Vagina (tissue), 2 donors: ENCODE data around the gene ARMH4. TPM values are rescaled to one million over a fixed set of nuclear protein-coding genes. Genes with fewer than 3 reads are reported as not detected.

Experiments
- DNase-seq, 2 donors: peaks; one replicate each; pipeline ENCODE4 v3.0.0-alpha.2; 2017; ENCODE audit errors: extremely low spot score in 2 of 2
- H3K27ac ChIP-seq: fragments of 200-600 bp; sonication (generic); one replicate; pipeline ENCODE4 v1.5.1; 2019
- H3K27me3 ChIP-seq: fragments of 200-600 bp; sonication (generic); one replicate; pipeline ENCODE4 v1.5.1; 2019
- H3K36me3 ChIP-seq, 2 donors: fragments of 200-600 bp; sonication (generic); one replicate each; pipeline ENCODE4 v1.5.1; 2017 to 2019
- H3K4me1 ChIP-seq: fragments of 200-600 bp; sonication (generic); one replicate; pipeline ENCODE4 v1.5.1; 2019
- H3K4me3 ChIP-seq, 2 donors: fragments of 200-600 bp; sonication (generic); 1 replicate in 1 of 2; 2 replicates in 1 of 2; pipeline ENCODE4 v1.5.1; 2016 to 2019
- H3K9me3 ChIP-seq: fragments of 200-600 bp; sonication (generic); one replicate; pipeline ENCODE4 v1.5.1; 2019
- POLR2A ChIP-seq, 2 donors: fragments of 450-650 bp; IDR thresholded peaks; one replicate each; pipeline ENCODE4 v1.6.1; 2017; ENCODE audit warnings: antibody characterized with exemption in 2 of 2, mild to moderate bottlenecking in 2 of 2, moderate library complexity in 2 of 2
- POLR2AphosphoS5 ChIP-seq, 2 donors: sonication (generic); formaldehyde crosslinking; IDR thresholded peaks; one replicate each; pipeline ENCODE4 v1.9.0; 2017; ENCODE audit warnings: antibody characterized with exemption in 2 of 2, mild to moderate bottlenecking in 2 of 2, low read depth in 1 of 2; ENCODE audit not compliant: insufficient read depth in 1 of 2
- intact Hi-C: fragments of 100-400 bp; cut with DNase I; formaldehyde crosslinking; loops from one replicate; pipeline ENCODE4 v1.15.1; 2023
- total RNA-seq: library from RNA; depleted of rRNA; stranded (reverse); fragments of >200 nt; gene quantifications from one replicate; pipeline ENCODE4 v1.2.3, GENCODE V29; 2016
- TF ChIP-seq, protein P1 (sequence below), 3 experiments: fragments of 450-650 bp in 2 of 3; fragments of 200-600 bp in 1 of 3; sonication (generic) in 1 of 3; IDR thresholded peaks; one replicate each; pipeline ENCODE4 v1.5.1; 2017 to 2019; ENCODE audit warnings: antibody characterized with exemption in 3 of 3, mild to moderate bottlenecking in 2 of 3, moderate library complexity in 2 of 3

Gene ARMH4
- total RNA-seq, 1 donor from 2014 or later: 5.2 TPM

DNA sequence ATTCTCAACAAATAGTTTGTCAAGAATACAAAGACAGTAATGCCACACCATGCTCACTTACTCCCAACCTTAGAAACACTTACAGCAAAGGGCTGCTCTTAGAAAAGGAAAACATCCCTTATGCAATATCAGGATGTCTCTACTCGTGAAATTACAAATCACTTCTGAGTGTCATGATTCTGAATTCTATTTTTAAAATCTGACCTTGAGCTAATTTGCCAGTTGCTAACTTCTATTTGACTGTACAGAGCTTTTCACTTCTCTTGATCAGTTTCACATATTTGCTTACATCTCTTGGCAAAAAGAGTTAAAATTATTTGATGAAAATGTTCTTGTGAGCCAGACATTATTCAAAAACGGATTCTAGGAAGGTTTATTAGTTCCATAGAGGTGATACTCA is 149.4 kb downstream of the ARMH4 start:
- DNase-seq: no peak
- no peak for TF ChIP-seq POLR2AphosphoS5 (IDR thresholded peaks at IDR 0.05; ENCODE audit: insufficient read depth in 1 of 2, low read depth in 1 of 2)
- no peak for TF ChIP-seq POLR2A (IDR thresholded peaks at IDR 0.05)
- TF ChIP-seq, protein P1, sequence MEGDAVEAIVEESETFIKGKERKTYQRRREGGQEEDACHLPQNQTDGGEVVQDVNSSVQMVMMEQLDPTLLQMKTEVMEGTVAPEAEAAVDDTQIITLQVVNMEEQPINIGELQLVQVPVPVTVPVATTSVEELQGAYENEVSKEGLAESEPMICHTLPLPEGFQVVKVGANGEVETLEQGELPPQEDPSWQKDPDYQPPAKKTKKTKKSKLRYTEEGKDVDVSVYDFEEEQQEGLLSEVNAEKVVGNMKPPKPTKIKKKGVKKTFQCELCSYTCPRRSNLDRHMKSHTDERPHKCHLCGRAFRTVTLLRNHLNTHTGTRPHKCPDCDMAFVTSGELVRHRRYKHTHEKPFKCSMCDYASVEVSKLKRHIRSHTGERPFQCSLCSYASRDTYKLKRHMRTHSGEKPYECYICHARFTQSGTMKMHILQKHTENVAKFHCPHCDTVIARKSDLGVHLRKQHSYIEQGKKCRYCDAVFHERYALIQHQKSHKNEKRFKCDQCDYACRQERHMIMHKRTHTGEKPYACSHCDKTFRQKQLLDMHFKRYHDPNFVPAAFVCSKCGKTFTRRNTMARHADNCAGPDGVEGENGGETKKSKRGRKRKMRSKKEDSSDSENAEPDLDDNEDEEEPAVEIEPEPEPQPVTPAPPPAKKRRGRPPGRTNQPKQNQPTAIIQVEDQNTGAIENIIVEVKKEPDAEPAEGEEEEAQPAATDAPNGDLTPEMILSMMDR (IDR thresholded peaks at IDR 0.05): no peak
- Histone ChIP-seq H3K27ac (no peak overlapping the region), H3K27me3 (no peaks in the 10 kb centered on the region), H3K9me3 (no peaks in the 10 kb centered on the region), H3K4me3 (no peak overlapping the region), H3K36me3 (no peaks in the 10 kb centered on the region), H3K4me1 (no peaks in the 10 kb centered on the region)
- intact Hi-C loops: no loop called here

DNA sequence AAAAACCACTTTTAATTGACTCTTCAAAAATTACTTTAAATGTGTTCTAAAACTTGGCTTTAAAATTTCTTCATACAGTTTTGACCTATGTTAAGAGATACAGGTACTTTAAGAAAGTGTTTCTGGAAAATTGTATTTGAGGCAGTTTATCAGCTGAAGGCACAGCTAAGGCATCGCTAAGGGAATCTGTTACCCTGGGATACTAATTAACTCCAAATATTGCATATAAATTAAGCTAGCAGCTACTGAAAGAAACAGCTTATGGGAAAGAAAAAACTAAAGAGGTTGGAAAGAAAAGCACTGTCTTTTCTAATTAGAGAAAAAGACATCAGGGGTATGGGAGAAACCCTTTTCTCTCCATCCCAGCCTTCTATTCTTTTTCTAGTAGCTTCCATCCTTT is 152.0 kb downstream of the ARMH4 start:
- Histone ChIP-seq H3K4me1 (no peaks in the 10 kb centered on the region), H3K36me3 (no peaks in the 10 kb centered on the region), H3K27me3 (no peaks in the 10 kb centered on the region), H3K27ac (no peak overlapping the region), H3K9me3 (no peaks in the 10 kb centered on the region), H3K4me3 (no peak overlapping the region)
- intact Hi-C loops: no loop called here
- TF ChIP-seq POLR2AphosphoS5 (IDR thresholded peaks at IDR 0.05; ENCODE audit: insufficient read depth in 1 of 2, low read depth in 1 of 2) (no peak), POLR2A (IDR thresholded peaks at IDR 0.05) (no peak)
- TF ChIP-seq, protein P1 (IDR thresholded peaks at IDR 0.05): no peak
- no peak for DNase-seq

DNA sequence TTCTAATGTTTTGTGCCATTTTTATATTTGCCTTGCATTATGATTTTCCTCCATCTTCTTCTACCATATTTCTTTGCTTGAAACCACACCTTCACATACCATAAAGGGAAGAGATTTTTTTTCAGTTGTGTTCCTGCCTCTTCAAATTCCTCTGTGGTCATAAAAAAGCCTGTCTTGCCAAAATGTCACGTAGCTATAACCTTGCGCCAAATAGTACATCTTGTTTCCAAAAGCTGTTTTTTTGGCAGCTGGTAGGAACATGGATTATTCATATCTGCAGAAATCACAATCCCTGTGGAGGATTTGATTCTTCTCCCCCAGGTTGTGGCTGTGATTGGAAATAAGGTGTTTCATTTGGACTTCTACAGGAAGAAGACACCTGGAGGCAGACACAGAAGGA is 152.5 kb downstream of the ARMH4 start:
- no peak overlapping the region for H3K4me3 ChIP-seq
- H3K4me1 ChIP-seq: no peaks in the 10 kb centered on the region
- intact Hi-C loops: no loop called here
- no peaks in the 10 kb centered on the region for H3K9me3 ChIP-seq
- no peak overlapping the region for H3K27ac ChIP-seq
- no peak for DNase-seq
- H3K36me3 ChIP-seq: no peaks in the 10 kb centered on the region
- no peaks in the 10 kb centered on the region for H3K27me3 ChIP-seq
- TF ChIP-seq POLR2A (IDR thresholded peaks at IDR 0.05): no peak
- TF ChIP-seq, protein P1 (IDR thresholded peaks at IDR 0.05): no peak
- no peak for TF ChIP-seq POLR2AphosphoS5 (IDR thresholded peaks at IDR 0.05; ENCODE audit: insufficient read depth in 1 of 2, low read depth in 1 of 2)

DNA sequence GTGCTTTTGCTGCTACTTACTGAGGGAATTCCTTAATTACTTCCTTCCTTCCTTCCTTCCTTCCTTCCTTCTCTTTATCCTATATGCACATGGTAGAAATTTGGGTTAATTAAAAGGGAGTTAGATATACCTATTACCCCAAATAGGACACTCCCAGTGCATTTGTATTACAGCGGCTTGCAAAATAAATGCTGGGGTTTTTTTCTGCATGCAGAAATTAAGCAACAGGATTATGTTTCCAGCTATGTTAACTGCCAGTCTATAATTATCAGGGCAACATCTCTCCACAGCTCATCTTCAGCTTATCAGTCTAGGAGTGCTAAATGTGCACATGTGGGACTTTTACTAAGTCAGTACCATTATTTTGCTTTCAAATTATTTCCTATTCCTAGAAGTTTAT is 153.2 kb downstream of the ARMH4 start:
- no peak for DNase-seq
- Histone ChIP-seq H3K27ac (no peak overlapping the region), H3K36me3 (no peaks in the 10 kb centered on the region), H3K27me3 (no peaks in the 10 kb centered on the region), H3K9me3 (no peaks in the 10 kb centered on the region), H3K4me1 (no peaks in the 10 kb centered on the region), H3K4me3 (no peak overlapping the region)
- intact Hi-C loops: no loop called here
- TF ChIP-seq, protein P1 (IDR thresholded peaks at IDR 0.05): no peak
- TF ChIP-seq POLR2A (IDR thresholded peaks at IDR 0.05) (no peak), POLR2AphosphoS5 (IDR thresholded peaks at IDR 0.05; ENCODE audit: insufficient read depth in 1 of 2, low read depth in 1 of 2) (no peak)

DNA sequence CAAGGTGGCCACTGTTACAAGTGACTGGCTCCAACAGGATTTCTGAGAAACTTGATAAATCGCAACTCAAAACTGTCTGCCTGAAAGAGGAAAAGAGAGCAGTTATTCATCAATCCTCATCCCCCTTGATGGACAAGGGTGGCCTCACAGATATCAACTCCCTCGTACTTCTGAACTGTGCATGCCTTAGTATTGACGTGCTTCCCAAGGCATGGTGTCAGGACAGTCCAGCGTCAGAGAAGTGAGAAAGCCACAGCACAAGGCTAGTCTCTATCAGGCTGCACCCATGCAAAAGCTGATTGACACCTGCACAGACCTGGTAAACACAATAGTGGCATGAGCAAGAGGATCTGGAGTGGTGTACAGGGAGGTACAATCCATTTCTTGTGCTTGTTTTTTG is 160.7 kb downstream of the ARMH4 start:
- peaks cover 7% of the 10 kb centered on the region for H3K4me1 ChIP-seq
- TF ChIP-seq POLR2A (IDR thresholded peaks at IDR 0.05): no peak
- TF ChIP-seq, protein P1 (IDR thresholded peaks at IDR 0.05): no peak
- TF ChIP-seq POLR2AphosphoS5 (IDR thresholded peaks at IDR 0.05; ENCODE audit: insufficient read depth in 1 of 2, low read depth in 1 of 2): no peak
- intact Hi-C loops: no loop called here

More for the DNA sequence above, 160.7 kb downstream of the ARMH4 start:
- Histone ChIP-seq H3K27ac (no peak overlapping the region), H3K36me3 (no peaks in the 10 kb centered on the region), H3K27me3 (no peaks in the 10 kb centered on the region), H3K9me3 (no peaks in the 10 kb centered on the region), H3K4me3 (no peak overlapping the region)
- no peak for DNase-seq
